GM18502 (cell line): Measurements from ENCODE around the gene LY6G5C.
"Not testable (repeated sequence)": the region's sequence is repeated elsewhere in the genome, so short reads cannot be mapped to it uniquely, and the experiment has no call there.

ENCODE experiments used
- ATAC-seq: cut with Tn5 transposase; IDR thresholded peaks from one replicate; pipeline ENCODE4 v1.9.1; 2021; ENCODE audit warnings: mild to moderate bottlenecking; ENCODE audit not compliant: unreplicated experiment, poor library complexity

The LY6G5C gene

DNA sequence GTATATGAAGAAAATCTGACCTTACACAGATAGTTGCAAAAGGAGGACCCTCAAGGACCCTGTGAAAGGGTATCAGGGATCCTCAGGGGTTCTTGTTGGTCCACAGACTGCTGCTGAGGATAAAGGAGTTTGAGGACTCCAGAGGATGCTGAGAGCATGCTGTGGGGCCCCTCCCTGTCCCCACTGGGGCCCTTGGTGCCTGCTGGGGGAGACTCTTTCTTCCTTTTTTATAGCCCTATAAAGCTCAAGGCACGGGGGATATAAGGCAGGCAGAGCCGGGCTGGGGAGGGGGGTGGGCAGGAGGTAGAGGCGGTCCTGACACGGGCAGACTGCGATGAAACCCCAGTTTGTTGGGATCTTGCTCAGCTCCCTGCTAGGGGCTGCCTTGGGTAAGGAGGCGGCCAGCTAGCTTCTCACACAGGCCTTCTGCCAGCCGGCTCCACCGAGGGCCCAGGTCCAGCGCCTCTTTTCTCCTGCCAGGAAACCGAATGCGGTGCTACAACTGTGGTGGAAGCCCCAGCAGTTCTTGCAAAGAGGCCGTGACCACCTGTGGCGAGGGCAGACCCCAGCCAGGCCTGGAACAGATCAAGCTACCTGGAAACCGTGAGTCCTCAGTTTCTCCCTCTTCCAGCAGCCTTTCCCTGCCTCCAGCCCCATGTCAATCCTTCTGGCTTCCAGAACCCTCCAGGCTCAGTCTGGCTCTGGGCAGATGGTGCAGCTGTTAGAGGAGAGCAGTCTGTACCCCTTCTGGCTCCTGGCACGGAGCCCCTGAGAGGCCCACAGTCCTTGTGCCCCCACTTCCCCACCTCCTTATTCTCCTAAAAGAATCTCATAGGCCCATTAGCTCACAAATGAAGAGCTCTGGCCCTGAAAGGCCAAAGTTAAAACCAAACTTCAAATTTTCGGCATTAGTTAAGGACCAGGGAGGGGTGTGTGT lies 34.4 kb upstream of the LY6G5C start, which contains the start of gene LY6G6D:
Gene LY6G6D, plus strand, starts transcription at position 327 of the 937 bp plus-strand sequence. Its CDS starts 8 bp downstream, at position 335.
- ATAC-seq = no peak

DNA sequence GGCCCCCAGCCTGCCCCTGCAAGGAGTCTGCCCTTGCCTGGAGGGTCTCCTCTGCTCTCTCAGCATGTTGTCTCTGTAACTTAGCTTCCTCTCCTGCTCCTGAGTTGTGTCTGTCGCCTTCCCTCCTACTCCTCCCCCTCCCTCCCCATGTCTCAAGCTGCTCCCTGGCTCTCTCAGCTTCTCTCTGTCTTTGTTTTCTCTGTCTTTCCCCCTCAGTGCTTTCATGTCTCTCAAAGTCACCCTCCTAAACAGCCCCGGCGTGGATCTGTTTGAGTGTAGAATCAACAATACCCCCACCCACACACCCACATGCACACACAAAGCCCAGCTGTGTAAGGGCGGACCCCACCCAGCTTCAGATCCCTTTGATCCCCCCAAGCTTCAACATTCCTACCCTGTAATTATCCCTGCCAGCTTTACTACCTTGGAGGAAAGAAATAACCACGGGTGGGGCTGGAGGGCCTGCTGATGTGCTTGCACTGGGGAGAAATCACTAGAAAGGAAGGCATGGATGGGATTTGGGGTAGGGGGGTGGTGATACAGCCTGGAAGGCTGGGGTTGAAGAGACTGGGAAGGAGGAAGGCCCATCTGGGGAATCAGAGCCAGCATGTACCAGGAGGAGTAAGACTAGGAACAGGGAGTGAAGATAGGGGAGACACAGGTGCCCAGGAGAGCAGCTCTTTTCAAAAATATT lies 33.3 kb upstream of the LY6G5C start:
- ATAC-seq = no peak

DNA sequence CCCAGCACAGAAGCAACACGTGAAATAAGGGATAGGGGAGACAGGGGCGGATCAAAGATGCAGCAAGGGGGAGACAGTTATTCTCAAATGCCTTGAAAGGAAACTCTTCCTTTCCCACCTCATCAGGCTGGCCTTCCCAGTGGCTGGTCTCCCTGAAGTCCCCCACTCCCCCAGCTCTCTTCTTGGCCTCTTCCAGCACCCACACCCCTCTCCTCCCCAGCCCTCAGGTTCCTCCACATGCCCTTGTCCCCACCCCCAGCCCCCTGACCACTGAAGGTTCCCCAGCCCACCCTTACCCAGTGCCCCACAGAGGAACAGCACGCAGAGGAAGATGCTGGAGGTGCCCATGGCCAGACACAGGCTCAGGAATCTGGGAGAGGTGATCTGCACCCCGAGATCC lies 32.6 kb upstream of the LY6G5C start:
- ATAC-seq = no peak

DNA sequence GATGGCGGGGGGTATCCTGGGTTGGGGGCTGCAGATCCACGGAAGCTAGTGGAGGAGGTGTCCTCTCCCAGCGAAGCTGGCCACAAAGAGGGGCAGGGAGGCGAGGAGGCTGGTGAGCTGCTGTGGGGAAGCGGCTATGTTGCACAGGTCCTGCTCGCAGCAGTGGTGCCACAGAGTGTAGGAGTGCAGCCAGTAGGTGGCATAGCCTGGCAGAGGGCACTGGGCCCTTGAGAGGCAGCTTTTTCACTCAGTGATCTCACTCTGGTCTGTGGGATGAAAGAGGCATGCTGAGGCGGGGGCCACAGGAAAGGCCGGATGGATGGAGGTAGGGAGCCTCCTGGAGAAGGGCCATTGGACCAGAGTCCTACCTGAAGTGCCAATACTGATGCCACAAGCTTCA lies 31.4 kb upstream of the LY6G5C start:
- no peak for ATAC-seq

DNA sequence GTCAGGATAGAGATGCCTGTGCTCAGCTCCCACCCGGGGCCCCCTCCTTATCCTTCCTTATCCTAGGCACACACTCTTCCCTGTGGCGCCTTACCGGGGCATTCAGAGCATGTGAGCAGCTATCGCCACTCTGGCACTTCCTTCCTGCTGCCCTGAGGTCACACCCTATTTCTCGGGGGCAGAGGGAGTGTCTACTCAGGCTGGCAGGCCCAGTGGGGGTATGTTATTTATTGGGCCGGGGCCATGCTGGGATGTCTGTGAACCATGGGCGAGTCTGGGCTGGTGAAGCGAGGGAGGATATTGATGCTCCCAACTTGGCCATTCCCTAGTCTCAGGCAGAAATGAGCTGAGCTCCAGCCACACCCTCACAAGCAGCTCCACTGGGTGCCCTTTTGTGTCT lies 30.4 kb upstream of the LY6G5C start:
- no peak for ATAC-seq

DNA sequence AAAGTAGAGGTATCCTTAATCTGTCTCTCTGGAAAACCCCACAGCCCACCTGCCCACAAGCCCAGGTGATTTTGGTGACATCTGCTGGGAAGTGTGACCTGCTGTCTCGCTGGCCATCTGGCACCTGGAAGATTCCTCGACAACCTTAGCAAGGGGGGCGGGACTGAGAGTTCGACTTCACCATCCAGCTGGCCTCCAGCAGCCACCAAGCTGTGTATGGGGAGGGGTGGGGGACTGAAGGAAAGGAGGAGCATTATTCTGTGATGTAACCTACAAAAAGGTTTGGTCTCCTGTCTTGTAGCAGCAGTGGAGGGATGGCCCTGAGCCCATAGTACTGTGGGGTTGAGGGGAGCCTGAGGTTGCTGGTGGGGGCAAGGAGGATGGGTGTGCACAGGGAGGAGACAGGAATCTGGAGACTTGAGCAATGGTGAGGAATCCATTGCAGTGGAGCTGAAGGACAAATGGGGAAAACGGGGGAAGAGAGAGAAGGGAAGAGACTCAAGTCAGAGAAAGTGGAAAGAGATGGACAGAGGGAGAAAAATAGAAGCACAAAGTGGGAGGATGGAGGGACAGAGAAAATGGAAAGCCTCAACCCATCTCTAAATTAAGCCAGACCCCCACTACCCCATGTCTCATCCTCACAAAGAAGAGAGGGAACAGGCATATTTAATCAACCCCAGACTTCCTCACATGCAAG lies 29.8 kb upstream of the LY6G5C start:
- no peak for ATAC-seq

DNA sequence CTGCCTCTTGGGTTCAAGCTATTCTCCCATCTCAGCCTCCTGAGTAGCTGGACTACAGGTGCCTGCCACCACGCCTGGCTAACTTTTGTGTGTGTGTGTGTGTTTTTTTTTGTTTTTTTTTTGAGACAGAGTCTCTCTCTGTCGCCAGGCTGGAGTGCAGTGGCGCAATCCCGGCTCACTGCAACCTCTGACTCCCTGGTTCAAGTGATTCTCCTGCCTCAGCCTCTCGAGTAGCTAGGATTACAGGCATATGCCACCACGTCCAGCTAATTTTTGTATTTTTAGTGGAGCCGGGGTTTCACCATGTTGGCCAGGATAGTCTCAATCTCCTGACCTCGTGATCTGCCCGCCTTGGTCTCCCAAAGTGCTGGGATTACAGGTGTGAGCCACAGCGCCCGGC lies 28.3 kb upstream of the LY6G5C start:
- not testable (repeated sequence) for ATAC-seq

DNA sequence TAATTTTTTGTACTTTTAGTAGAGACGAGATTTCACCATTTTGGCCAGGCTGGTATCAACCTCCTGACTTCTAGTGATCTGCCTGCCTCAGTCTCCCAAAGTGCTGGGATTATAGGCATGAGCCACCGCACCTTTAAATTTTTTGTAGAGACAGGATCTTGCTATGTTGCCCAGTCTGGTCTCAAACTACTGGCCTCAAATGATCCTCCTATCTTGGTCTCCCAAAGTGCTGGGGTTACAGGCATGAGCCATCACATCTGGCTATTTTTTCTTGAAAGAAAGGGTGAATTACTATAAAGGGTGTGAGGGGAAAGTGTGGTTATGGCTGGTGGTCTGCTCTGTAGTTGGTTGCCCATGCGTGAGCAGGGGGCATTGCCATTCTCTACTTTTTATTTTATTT lies 27.4 kb upstream of the LY6G5C start:
- no peak for ATAC-seq

DNA sequence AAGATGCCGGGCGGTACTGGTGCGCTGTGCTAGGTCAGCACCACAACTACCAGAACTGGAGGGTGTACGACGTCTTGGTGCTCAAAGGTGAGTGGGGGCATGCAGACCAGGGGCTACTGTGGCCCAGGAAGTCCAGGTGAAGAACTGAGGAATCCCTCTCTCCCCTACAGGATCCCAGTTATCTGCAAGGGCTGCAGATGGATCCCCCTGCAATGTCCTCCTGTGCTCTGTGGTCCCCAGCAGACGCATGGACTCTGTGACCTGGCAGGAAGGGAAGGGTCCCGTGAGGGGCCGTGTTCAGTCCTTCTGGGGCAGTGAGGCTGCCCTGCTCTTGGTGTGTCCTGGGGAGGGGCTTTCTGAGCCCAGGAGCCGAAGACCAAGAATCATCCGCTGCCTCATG lies 26.8 kb upstream of the LY6G5C start:
- no peak for ATAC-seq

DNA sequence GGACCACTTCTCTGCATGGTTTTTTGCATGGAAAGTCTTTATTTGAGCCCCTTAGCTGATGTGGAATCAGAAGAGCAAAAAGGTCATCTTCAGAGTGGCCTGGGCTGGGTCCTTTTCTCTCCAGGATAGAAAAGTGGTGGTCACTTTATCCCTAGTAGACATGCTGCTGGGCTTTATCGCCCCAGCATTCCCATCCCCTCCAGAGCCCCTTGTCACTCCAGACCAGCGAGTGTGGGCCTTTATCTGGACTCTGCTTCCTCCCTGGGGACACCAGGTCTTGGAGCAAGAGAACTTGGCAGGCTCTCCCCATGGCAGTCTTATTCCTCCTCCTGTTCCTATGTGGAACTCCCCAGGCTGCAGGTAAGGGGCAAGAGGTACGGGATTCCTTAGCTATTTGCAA lies 25.7 kb upstream of the LY6G5C start, which contains the start of gene LY6G6F:
Gene LY6G6F, plus strand, starts transcription at position 268 of the 400 bp plus-strand sequence. Its CDS starts 41 bp downstream, at position 309.
- ATAC-seq = no peak

DNA sequence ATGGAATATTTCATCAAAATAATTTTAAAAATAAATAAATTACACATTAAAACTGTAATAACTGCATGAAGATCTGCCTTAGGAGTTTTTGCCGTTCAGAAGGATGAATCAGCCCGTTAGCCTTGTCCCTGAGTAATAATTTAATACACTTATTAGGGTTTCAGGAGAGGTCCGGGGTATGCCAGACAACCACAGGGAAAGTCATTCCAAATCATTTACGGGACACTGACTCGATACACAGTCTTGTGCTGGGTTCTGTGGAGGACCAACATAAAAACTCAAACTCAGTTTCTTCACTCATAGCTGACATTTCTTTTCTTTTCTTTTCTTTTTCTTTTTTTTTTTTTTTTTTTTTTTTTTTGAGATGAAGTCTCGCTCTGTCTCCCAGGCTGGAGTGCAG lies 25.1 kb upstream of the LY6G5C start:
- no peak for ATAC-seq

DNA sequence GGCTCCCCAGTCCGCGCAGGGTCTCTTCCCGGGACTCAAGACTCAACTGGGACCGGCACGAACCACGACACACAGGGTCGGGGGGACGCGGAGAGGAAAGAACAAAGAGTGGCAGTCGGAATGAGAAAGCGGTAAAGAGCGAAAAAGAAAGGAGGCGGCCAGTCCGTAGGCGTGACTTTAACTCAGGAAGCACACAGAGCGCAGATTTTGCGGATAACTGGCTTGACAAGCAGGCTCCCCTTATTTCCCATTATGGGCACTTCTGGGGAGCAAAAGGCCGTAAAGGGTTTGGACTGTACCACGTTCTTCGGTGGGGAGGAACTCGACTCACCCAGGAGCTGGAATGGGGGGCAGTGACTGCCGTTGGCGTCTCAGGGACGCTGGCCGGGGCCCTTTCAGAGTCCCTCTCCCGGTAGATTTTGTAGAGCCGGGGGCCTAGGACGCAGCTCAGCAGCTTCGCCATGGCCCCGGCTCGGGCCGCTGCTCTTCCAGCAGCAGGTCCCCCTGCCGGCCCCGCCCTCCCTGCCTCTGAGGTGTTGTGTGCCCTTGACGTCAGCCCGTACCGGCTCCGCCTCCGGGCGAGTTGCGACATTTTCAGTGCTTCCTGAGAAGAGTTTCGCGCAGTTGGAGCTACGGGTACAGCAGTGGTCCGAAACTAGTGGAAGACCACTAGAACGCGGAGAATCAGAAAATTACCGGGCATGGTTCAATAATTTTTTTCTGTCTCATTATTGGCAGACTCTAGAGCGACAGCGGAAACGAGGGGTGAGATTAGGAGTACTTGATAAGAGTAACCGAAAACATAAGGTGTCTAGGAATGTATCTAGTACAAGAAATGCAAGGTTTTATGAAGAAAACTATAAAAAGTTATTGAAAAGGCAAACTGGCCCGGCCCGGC lies 22.2 kb upstream of the LY6G5C start, which contains the start of gene ABHD16A:
Gene ABHD16A, minus strand, starts transcription at position 506 of the 898 bp plus-strand sequence. Its CDS starts 43 bp downstream, at position 463.
- peak; percentile 90 for ATAC-seq

DNA sequence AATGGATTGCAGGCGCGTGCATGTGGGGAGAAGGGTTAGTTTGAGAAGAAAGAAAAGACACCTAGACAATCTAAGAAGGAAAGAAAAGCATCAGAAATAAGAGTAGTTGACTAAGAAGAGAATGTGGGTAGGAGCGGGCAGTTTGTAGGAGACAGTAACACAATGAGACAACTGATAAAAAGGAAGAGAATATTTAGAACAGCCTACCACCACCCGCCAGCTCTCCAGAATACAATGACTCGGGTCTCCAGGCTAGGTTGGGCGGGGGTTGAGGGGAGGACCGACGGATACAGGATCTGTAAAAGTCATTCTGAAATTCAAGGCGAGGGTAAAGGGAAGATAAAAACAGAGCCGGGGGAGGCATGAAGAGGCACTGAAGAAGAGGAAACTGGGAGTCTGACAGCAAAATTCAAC lies 21.5 kb upstream of the LY6G5C start:
- no peak for ATAC-seq

DNA sequence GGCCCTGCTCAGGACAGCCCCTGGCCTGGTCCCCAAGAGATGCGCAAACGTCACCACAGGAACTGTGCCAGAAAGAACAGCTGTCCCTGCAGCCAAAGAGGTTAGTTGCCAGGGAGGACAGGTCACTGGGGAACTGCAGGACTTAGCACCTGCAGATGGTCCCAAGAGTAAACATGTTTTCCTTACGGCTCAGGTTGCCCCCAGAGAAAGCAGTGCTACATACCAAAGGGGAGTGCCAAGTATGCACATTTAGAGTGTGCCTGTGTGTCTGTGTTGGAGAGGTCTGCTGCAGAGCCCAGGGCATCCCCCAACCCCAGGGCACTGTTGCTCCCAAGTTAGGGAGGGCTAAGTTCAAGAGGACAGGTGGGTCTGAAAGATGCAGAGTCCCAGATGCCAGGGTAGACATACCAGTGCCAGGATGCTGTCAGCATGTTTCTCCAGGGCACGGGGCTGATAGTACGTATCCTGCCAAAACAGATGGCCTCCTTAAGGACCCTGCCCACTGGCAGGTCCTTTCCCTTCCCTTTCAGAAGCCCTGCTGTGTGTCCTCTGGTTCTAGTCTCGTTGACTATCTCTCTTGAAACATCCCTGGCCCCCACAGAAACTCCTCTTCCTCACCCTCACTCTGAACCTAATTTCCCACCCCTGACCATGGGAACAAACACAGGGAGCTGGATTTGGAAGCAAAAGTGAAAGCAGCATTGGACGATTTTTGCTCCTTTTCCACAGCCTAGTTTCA lies 21.0 kb upstream of the LY6G5C start:
- no peak for ATAC-seq

DNA sequence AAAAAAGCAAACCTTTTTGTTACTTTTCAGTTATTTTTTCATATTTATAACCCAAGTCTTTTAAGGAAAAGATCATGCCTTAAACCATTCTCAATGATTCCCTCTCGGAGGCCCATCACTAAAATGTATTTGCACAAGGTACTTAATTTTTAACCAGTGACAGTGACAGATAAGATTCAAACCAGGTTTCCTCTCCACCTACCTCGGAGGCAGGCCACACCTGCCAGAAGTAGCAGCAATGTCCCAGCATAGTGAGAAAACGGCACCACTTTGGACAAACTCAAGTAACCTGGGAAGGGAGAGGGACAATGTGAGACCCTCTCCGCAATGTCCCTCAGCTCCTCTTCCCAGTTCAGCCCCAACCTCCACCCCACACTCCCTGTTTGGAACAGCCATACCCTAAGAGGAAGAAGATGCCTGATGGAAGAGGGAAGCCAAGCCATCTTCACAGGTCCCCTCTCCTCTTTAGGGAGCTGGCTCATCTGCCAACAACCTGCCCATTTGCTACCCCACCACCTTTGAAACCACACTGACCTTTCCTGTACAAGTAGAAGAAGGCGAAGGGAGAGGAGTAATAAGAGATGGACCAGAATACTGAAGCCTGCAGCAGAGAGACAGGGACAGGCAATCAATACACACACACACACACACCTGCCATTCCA lies 20.0 kb upstream of the LY6G5C start:
- ATAC-seq = no peak

DNA sequence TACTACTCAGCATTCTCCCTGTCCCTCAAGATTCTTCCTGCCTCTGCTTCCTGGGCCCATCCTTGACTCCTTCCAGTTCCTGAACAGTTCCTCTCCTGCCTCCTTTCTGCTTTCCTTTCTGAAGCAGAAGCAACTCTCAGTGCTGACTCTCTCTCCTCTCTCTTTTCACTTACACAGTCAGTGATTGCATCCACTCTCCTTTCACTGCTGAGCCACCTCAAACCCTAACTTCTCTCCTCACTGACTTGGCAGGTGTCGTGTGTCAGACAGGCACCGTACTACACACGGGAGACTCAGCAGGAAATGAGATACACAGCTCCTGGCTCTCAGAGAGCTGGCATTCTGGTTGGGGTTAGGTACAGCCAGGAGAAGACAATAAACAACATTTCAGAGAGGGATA lies 16.7 kb upstream of the LY6G5C start:
- ATAC-seq = no peak

DNA sequence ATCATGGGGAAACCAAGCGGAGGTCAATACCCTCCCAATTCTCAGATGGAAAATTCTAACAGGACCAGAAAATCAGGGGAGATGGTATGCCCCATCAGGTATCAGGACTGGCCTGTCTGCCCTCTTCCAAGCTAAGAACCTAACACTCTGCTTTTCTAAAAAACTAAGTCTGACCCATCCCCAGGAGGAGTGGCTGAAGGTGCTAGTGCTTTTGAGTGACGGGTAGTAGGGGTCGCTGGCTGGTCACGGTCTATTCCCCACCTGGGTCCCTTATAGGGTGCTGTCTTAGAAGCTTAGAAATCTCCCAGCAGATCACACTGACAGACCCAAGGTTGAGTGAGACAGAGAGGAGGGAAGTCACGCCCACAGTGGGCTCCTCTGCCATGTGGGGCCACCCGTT lies 12.7 kb upstream of the LY6G5C start:
- no peak for ATAC-seq

DNA sequence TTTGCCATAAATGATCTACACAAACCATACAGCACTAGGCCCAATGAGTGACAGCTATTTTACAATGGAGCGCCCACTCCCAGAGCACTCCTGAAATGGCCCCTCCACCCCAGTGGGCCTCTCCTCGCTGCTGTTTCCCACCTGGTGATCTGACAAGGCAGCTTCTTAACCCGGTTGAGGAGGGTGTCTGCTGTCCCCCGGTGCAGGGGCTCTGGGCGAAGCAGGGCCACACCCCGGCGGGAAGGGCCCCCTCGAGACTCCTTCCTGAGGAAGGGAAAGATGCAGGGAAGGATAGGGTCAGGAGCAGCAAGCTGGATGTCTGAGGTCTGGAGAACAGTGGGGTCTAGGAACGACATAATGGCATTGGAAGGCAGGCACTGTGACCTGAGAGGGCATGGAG lies 12.0 kb upstream of the LY6G5C start:
- no peak for ATAC-seq
